K562 (cell line): ENCODE data around the gene CAMK2G. TPM values are rescaled to one million over a fixed set of nuclear protein-coding genes. Genes with fewer than 3 reads are reported as not detected.

Source experiments
- ATAC-seq: fragments of 200-7000 bp; cut with Tn5 transposase; 3 replicates; pipeline ENCODE4 v1.9.1; 2020; ENCODE audit warnings: moderate library complexity
- BruUV-seq: library from RNA; stranded (reverse); fragments of 400-500 nt; replicated peaks from 2 replicates; lab custom pipeline; 2021; lab: Mats Ljungman, UMichigan
- CTCF ChIA-PET: fragments of 300-600 bp; formaldehyde crosslinking; extraction: SDS; loops from one replicate; lab custom pipeline; 2021; ENCODE audit warnings: low intra/inter-chr PET ratio; lab: Yijun Ruan, JAX
- POLR2A ChIA-PET: fragments of 300-600, 350-650 bp; sonication (Branson Sonifier 250); formaldehyde crosslinking; extraction: SDS; loops from one replicate; lab custom pipeline; 2021; ENCODE audit warnings: antibody characterized with exemption, inconsistent platforms; lab: Yijun Ruan, JAX
- DNase-seq, 4 experiments: peaks; one replicate each; pipeline versions ENCODE4 v3.0.0 to v3.0.0-alpha.2; 2011 to 2018; ENCODE audit warnings: low spot score in 3 of 4, mixed read lengths in 3 of 4; ENCODE audit errors: extremely low read depth in 1 of 4
- FAIRE-seq: peaks from 2 replicates; lab custom pipeline; 2011; peaks lifted over from hg19 to GRCh38; lab: Jason Lieb, UNC
- H2AFZ ChIP-seq: 2 replicates; pipeline ENCODE4 v1.6.0; 2011; ENCODE audit warnings: low read depth, low read length, control low read depth, inconsistent platforms
- H3K27ac ChIP-seq: fragments of 200-600 bp; 3 replicates; pipeline ENCODE4 v1.8.0; 2011; ENCODE audit warnings: low read depth, mild to moderate bottlenecking, control low read depth, inconsistent platforms, low read length, moderate library complexity, mixed read lengths; ENCODE audit errors: extremely low read depth
- H3K27me3 ChIP-seq, 2 experiments: fragments of 300-600 bp in 1 of 2; 2 replicates in 1 of 2; 3 replicates in 1 of 2; pipeline versions ENCODE4 v1.6.0 to v1.8.0; 2011; ENCODE audit warnings: inconsistent platforms in 2 of 2, low read length in 2 of 2, mild to moderate bottlenecking in 1 of 2, mixed read lengths in 1 of 2, moderate library complexity in 1 of 2; ENCODE audit not compliant: control insufficient read depth in 2 of 2, insufficient read depth in 2 of 2
- H3K36me3 ChIP-seq: fragments of 300-600 bp; 3 replicates; pipeline ENCODE4 v1.8.0; 2011; ENCODE audit warnings: mild to moderate bottlenecking, low read length, inconsistent platforms; ENCODE audit not compliant: control insufficient read depth, insufficient read depth
- H3K4me1 ChIP-seq, 2 experiments: fragments of 200-600 bp in 1 of 2; replicated peaks in 1 of 2; 2 replicates in 1 of 2; 3 replicates in 1 of 2; pipeline versions ENCODE4 v1.5.1 to v1.8.0; 2011; ENCODE audit warnings: inconsistent platforms in 2 of 2, low read length in 2 of 2, mild to moderate bottlenecking in 1 of 2, mixed read lengths in 1 of 2, moderate library complexity in 1 of 2; ENCODE audit not compliant: control insufficient read depth in 2 of 2, insufficient read depth in 2 of 2
- H3K4me2 ChIP-seq: 2 replicates; pipeline ENCODE4 v1.6.1; 2011; ENCODE audit warnings: low read length, control low read depth, inconsistent platforms, mixed read lengths; ENCODE audit not compliant: insufficient read depth
- H3K4me3 ChIP-seq: fragments of 200-600 bp; sonication (generic), shearing (Covaris generic); 2 replicates; pipeline ENCODE4 v1.5.1; 2016; ENCODE audit warnings: control low read depth, inconsistent platforms
- H3K79me2 ChIP-seq: fragments of 200-600 bp; 3 replicates; pipeline ENCODE4 v1.8.0; 2011; ENCODE audit warnings: low read length, inconsistent platforms; ENCODE audit not compliant: control insufficient read depth, insufficient read depth
- H3K9ac ChIP-seq, 2 experiments: 2 replicates each; pipeline versions ENCODE4 v1.6.0 to v1.6.1; 2011; ENCODE audit warnings: low read depth in 2 of 2, low read length in 2 of 2, control low read depth in 1 of 2, inconsistent platforms in 1 of 2, mild to moderate bottlenecking in 1 of 2, mixed read lengths in 1 of 2; ENCODE audit not compliant: insufficient read depth in 1 of 2
- H3K9me1 ChIP-seq: one replicate; pipeline ENCODE4 v1.6.0; 2011; ENCODE audit warnings: inconsistent platforms, mild to moderate bottlenecking, low read length, moderate library complexity; ENCODE audit not compliant: control insufficient read depth, insufficient read depth
- H3K9me3 ChIP-seq: replicated peaks from 2 replicates; pipeline ENCODE4 v1.5.1; 2011; ENCODE audit warnings: low read depth, low read length, inconsistent platforms; ENCODE audit not compliant: control insufficient read depth, insufficient read depth
- H4K20me1 ChIP-seq: replicated peaks from 2 replicates; pipeline ENCODE4 v1.6.1; 2011; ENCODE audit warnings: low read length, inconsistent platforms, mixed read lengths; ENCODE audit not compliant: control insufficient read depth, insufficient read depth
- CBFA2T2 ChIP-seq: fragments of 450-650 bp; conservative IDR thresholded peaks from 2 replicates; pipeline ENCODE4 v1.6.1; 2017; ENCODE audit warnings: mild to moderate bottlenecking
- CREB1 ChIP-seq, 2 experiments: sonication (generic) in 1 of 2; formaldehyde crosslinking in 1 of 2; IDR thresholded peaks; 2 replicates each; pipeline versions ENCODE4 v1.6.1 to v1.8.0; 2012 to 2022; ENCODE audit warnings: inconsistent platforms in 1 of 2, mild to moderate bottlenecking in 1 of 2, missing genetic modification reagents in 1 of 2, moderate library complexity in 1 of 2
- SETDB1 ChIP-seq: IDR thresholded peaks from one replicate; pipeline ENCODE4 v1.6.1; 2012; ENCODE audit warnings: low read length, control low read depth, inconsistent platforms
- SMARCA5 ChIP-seq: fragments of 450-650 bp; IDR thresholded peaks from 2 replicates; pipeline ENCODE4 v1.6.1; 2016
- THRAP3 ChIP-seq: fragments of 450-650 bp; IDR thresholded peaks from 2 replicates; pipeline ENCODE4 v1.6.1; 2016; ENCODE audit warnings: mild to moderate bottlenecking, inconsistent platforms, borderline replicate concordance
- ZFP36 ChIP-seq: fragments of 150-350 bp; IDR thresholded peaks from 2 replicates; pipeline ENCODE4 v1.6.1; 2018; ENCODE audit warnings: low read length, low read depth; ENCODE audit not compliant: partially characterized antibody
- WGBS: fragments of 100-300 bp; shearing (Covaris generic); methylation state at CpG from one replicate; pipeline ENCODE4 v1.1.6; 2016; ENCODE audit warnings: low coverage, mixed read lengths; ENCODE audit not compliant: insufficient coverage; ENCODE audit errors: missing lambda C conversion rate; 5-methylcytosine and 5-hydroxymethylcytosine counted together
- in situ Hi-C: fragments of 300-500 bp; cut with MboI; formaldehyde crosslinking; loops from 4 replicates; pipeline ENCODE4 v1.15.0; 2018; ENCODE audit warnings: inconsistent platforms, mixed read lengths
- intact Hi-C: fragments of 100-400 bp; cut with micrococcal nuclease; formaldehyde crosslinking; loops from 2 replicates; pipeline ENCODE4 v1.14.2; 2022
- polyA plus RNA-seq, 8 experiments: library from polyadenylated mRNA; depleted of rRNA in 4 of 8; stranded (reverse) in 5 of 8; unstranded in 3 of 8; fragments of >200 nt; fragmentation: Nextera tagmentation in 2 of 8; fragmentation: Illumina TruSeq in 1 of 8; extraction: Ambion mirVana in 2 of 8; extraction: Trizol in 1 of 8; gene quantifications; 2 replicates each; pipeline versions ENCODE4 v1.2.1 to v1.2.3, GENCODE V29; 2011 to 2014; ENCODE audit warnings: inconsistent platforms in 1 of 8, missing spikeins in 1 of 8
- total RNA-seq, 7 experiments: library from RNA; depleted of rRNA in 6 of 7; stranded (reverse); fragments of >200 nt in 6 of 7; fragmentation: Illumina TruSeq in 2 of 7; extraction: Trizol in 2 of 7; gene quantifications; 2 replicates each; pipeline versions ENCODE4 v1.2.1 to v1.2.3, GENCODE V29; 2011 to 2021; ENCODE audit warnings: low replicate concordance in 1 of 7
- TF ChIP-seq, protein P1 (sequence below): IDR thresholded peaks from 2 replicates; pipeline ENCODE4 v1.6.1; 2012; ENCODE audit warnings: low read depth, low read length, improper control_type of control experiment, borderline replicate concordance
- TF ChIP-seq, protein P2 (sequence below), 2 experiments: fragments of 450-650 bp; IDR thresholded peaks; 2 replicates each; pipeline ENCODE4 v1.6.1; 2016
- TF ChIP-seq, protein P3 (sequence below): fragments of 250-450 bp; sonication (Bioruptor Pico); IDR thresholded peaks from 2 replicates; pipeline ENCODE4 v1.4.0; 2020
- TF ChIP-seq, protein P4 (sequence below), 2 experiments: IDR thresholded peaks in 1 of 2; conservative IDR thresholded peaks in 1 of 2; 2 replicates each; pipeline ENCODE4 v1.6.1; 2016; ENCODE audit warnings: low read depth in 2 of 2, mild to moderate bottlenecking in 1 of 2, missing compliant biosample characterization in 1 of 2, missing genetic modification characterization in 1 of 2, moderate library complexity in 1 of 2

The CAMK2G gene
- total and polyA plus RNA-seq, 9 of the 15 experiments (the other 6 are each of a cell fraction or from before 2014, with no cell fraction given), result 9.0 to 37.9 (median 32.6) TPM

DNA sequence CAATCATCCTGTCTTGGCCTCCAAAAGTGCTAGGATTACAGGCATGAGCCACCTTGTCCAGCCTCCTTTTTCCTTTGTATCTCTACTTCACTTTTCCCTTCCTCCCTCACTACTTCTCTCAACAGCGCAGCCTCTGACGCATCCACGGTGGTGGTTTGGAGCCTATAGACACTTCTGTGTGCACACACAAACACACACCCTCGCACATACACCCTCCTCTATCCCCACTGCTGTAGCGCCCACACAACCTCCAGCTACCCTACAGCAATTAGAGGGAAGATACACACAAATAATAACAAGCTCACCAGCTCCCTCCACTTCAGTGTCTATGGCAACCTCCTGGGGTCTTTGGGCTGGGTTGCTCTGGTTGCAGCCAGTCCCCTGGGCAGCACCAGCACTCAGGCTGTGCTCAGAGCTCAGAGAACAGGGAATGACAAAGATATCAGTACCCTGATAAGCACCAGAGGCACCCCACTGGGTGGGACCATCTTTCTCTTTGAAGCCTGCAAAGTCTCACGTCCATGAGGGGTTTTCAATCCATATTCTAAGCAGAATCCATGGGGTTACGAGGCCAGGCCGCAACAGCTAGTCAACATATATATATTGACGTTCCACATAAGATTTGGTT lies 3.3 kb upstream of the CAMK2G start:
- Histone ChIP-seq H4K20me1 (peaks cover 6% of the 10 kb centered on the region; the same call in 1 of the 2 replicates), H3K9ac (peak overlapping the region in 1 of 2 experiments; percentile 35; a peak in 1 of 4 replicates), H3K27me3 (no peaks in the 10 kb centered on the region), H2AFZ (peak overlapping the region; percentile 20), H3K4me2 (no peak overlapping the region), H3K4me1 (peaks cover 29 to 35% of the 10 kb centered on the region in 2 experiments; a peak in 4 of 5 replicates), H3K27ac (no peak overlapping the region), H3K79me2 (peaks cover 8% of the 10 kb centered on the region), H3K9me3 (no peaks in the 10 kb centered on the region), H3K4me3 (no peak overlapping the region), H3K36me3 (peaks cover 6% of the 10 kb centered on the region; the same call in 1 of the 3 replicates), H3K9me1 (no peaks in the 10 kb centered on the region)
- intact Hi-C loops, result loop anchor here (2.0 kb wide), 2 partner anchors 67 to 225 kb away; partner anchors contain the start of gene NDST2
- no peak for ATAC-seq
- DNase-seq, result no peak
- BruUV-seq, result no TSS peak
- ChIA-PET POLR2A (interaction anchor here (0.6 to 1.1 kb wide), 4 partner anchors 17 to 162 kb away, joined by 3 to 4 read pairs (median 3); partner anchors contain the start of gene CHCHD1), CTCF (no interaction called here)
- in situ Hi-C loops, result loop anchor here (5.0 to 10.0 kb wide), 3 partner anchors 100 to 625 kb away; partner anchors contain the start of gene MRPS16
- 39% methylated on average over 9 of the region's 9 CpGs for WGBS
- TF ChIP-seq, protein P1, sequence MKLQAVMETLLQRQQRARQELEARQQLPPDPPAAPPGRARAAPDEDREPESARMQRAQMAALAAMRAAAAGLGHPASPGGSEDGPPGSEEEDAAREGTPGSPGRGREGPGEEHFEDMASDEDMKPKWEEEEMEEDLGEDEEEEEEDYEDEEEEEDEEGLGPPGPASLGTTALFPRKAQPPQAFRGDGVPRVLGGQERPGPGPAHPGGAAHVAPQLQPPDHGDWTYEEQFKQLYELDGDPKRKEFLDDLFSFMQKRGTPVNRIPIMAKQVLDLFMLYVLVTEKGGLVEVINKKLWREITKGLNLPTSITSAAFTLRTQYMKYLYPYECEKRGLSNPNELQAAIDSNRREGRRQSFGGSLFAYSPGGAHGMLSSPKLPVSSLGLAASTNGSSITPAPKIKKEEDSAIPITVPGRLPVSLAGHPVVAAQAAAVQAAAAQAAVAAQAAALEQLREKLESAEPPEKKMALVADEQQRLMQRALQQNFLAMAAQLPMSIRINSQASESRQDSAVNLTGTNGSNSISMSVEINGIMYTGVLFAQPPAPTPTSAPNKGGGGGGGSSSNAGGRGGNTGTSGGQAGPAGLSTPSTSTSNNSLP, result no peak
- TF ChIP-seq SMARCA5, result 0 out of 2 replicates have a peak, but pooled peaks have one; percentile 33
- peak; percentile 52 for TF ChIP-seq ZFP36
- TF ChIP-seq, protein P2, sequence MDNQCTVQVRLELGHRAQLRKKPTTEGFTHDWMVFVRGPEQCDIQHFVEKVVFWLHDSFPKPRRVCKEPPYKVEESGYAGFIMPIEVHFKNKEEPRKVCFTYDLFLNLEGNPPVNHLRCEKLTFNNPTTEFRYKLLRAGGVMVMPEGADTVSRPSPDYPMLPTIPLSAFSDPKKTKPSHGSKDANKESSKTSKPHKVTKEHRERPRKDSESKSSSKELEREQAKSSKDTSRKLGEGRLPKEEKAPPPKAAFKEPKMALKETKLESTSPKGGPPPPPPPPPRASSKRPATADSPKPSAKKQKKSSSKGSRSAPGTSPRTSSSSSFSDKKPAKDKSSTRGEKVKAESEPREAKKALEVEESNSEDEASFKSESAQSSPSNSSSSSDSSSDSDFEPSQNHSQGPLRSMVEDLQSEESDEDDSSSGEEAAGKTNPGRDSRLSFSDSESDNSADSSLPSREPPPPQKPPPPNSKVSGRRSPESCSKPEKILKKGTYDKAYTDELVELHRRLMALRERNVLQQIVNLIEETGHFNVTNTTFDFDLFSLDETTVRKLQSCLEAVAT (IDR thresholded peaks at IDR 0.05), result no peak
- TF ChIP-seq SETDB1, result no peak
- TF ChIP-seq THRAP3, result no peak
- TF ChIP-seq CBFA2T2, result no peak
- TF ChIP-seq, protein P3, sequence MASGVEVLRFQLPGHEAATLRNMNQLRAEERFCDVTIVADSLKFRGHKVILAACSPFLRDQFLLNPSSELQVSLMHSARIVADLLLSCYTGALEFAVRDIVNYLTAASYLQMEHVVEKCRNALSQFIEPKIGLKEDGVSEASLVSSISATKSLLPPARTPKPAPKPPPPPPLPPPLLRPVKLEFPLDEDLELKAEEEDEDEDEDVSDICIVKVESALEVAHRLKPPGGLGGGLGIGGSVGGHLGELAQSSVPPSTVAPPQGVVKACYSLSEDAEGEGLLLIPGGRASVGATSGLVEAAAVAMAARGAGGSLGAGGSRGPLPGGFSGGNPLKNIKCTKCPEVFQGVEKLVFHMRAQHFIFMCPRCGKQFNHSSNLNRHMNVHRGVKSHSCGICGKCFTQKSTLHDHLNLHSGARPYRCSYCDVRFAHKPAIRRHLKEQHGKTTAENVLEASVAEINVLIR (CRISPR knock-in tag), result no peak
- TF ChIP-seq, protein P4, sequence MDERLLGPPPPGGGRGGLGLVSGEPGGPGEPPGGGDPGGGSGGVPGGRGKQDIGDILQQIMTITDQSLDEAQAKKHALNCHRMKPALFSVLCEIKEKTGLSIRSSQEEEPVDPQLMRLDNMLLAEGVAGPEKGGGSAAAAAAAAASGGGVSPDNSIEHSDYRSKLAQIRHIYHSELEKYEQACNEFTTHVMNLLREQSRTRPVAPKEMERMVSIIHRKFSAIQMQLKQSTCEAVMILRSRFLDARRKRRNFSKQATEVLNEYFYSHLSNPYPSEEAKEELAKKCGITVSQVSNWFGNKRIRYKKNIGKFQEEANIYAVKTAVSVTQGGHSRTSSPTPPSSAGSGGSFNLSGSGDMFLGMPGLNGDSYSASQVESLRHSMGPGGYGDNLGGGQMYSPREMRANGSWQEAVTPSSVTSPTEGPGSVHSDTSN (CRISPR knock-in tag; IDR thresholded peaks at IDR 0.05; ENCODE audit: low read depth), result no peak
- TF ChIP-seq, protein P4 (tag; conservative IDR thresholded peaks at IDR 0.05; ENCODE audit: low read depth), result no peak
- TF ChIP-seq CREB1 (IDR thresholded peaks at IDR 0.05), result no peak
- TF ChIP-seq CREB1 (CRISPR knock-in tag; IDR thresholded peaks at IDR 0.05), result no peak
- FAIRE-seq, result no peak
